SK-N-SH treated with all-trans-retinoic acid at 6 μM for 48 hours (cell line): ENCODE data around the gene R3HDM4.

Experiments used
- BACH2 ChIP-seq: fragments of 250-450 bp; sonication (Bioruptor Pico); IDR thresholded peaks from 2 replicates; pipeline ENCODE4 v1.9.0; 2021; ENCODE audit warnings: mild to moderate bottlenecking, borderline replicate concordance
- CREB5 ChIP-seq: fragments of 250-450 bp; sonication (Bioruptor Pico); IDR thresholded peaks from 2 replicates; pipeline ENCODE4 v1.5.1; 2020; ENCODE audit warnings: low read depth, mild to moderate bottlenecking, moderate library complexity
- ZFP3 ChIP-seq: fragments of 250-450 bp; sonication (Bioruptor Pico); IDR thresholded peaks from 2 replicates; pipeline ENCODE4 v1.5.0; 2020; ENCODE audit warnings: mild to moderate bottlenecking, moderate library complexity
- ZFP30 ChIP-seq: fragments of 450-650 bp; formaldehyde crosslinking; IDR thresholded peaks from 2 replicates; pipeline ENCODE4 v1.5.0; 2022; ENCODE audit warnings: mild to moderate bottlenecking, moderate library complexity

- TF ChIP-seq ZFP30 (CRISPR knock-in tag) (no peak), ZFP3 (CRISPR knock-in tag) (no peak), CREB5 (no peak), BACH2 (no peak)
Measured at GRCh38 chr19:884420-885211, 28.4 kb downstream of the R3HDM4 start.
